Colonic mucosa (tissue), 4 donors: ENCODE data around the gene GGPS1. TPM values are rescaled to one million over a fixed set of nuclear protein-coding genes. Genes with fewer than 3 reads are reported as not detected.

Experiments used
- DNase-seq: peaks from one replicate; pipeline ENCODE4 v3.0.0-alpha.2; 2020
- H3K27ac ChIP-seq: fragments of 200-600 bp; one replicate; pipeline ENCODE4 v1.8.0; 2021
- H3K27me3 ChIP-seq: fragments of 200-600 bp; one replicate; pipeline ENCODE4 v1.8.0; 2021
- H3K36me3 ChIP-seq: fragments of 200-600 bp; one replicate; pipeline ENCODE4 v1.8.0; 2021
- H3K4me1 ChIP-seq: fragments of 200-600 bp; one replicate; pipeline ENCODE4 v1.8.0; 2021; ENCODE audit warnings: mild to moderate bottlenecking
- H3K4me3 ChIP-seq: fragments of 200-600 bp; one replicate; pipeline ENCODE4 v1.8.0; 2021
- H3K9ac ChIP-seq, 2 donors: one replicate each; pipeline ENCODE4 v1.7.0; 2013; ENCODE audit warnings: control low read depth in 2 of 2, low read depth in 2 of 2, low read length in 2 of 2
- H3K9me3 ChIP-seq: fragments of 200-600 bp; one replicate; pipeline ENCODE4 v1.8.0; 2021
- intact Hi-C: fragments of 100-400 bp; cut with DNase I; formaldehyde crosslinking; loops from one replicate; pipeline ENCODE4 v1.14.1; 2022
- total RNA-seq, 2 donors: library from RNA; stranded (reverse); fragmentation: NEBNext Ultra II Directional in 1 of 2; extraction: Animal tissue kit (Norgen Biotek cat#: 25700) in 1 of 2; gene quantifications; one replicate each; pipeline ENCODE4 v1.2.1, GENCODE V29; 2021
- TF ChIP-seq, protein P1 (sequence below): fragments of 200-600 bp; IDR thresholded peaks from one replicate; pipeline ENCODE4 v1.8.0; 2022; ENCODE audit warnings: antibody characterized with exemption, mild to moderate bottlenecking
- donor health status: healthy.
- donor health status: DM: no; HTN: no; CAD: no.
- donor health status: DM: no; HTN: no; CAD: no.

GGPS1 gene
- total RNA-seq, 2 donors from 2014 or later, result 26.2 to 38.9 TPM

DNA sequence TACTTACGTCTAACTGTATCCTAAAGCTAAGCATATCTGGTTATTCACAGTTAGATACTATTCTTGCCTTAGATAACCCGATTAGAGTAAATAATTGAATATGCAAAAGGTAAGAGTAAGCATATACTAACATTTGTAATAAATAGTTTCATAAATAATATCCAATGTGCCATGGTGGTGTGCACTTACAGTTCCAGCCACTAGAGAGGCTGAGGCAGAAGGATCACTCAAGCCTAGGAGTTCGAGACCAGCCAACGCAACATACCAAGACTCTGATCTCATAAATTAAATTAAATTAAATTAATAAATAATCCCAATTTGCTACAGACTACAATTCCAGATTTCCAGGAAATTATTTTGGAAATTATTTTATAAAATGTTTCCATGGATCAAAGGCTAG, 12.6 kb upstream of the GGPS1 start:
- TF ChIP-seq, protein P1, sequence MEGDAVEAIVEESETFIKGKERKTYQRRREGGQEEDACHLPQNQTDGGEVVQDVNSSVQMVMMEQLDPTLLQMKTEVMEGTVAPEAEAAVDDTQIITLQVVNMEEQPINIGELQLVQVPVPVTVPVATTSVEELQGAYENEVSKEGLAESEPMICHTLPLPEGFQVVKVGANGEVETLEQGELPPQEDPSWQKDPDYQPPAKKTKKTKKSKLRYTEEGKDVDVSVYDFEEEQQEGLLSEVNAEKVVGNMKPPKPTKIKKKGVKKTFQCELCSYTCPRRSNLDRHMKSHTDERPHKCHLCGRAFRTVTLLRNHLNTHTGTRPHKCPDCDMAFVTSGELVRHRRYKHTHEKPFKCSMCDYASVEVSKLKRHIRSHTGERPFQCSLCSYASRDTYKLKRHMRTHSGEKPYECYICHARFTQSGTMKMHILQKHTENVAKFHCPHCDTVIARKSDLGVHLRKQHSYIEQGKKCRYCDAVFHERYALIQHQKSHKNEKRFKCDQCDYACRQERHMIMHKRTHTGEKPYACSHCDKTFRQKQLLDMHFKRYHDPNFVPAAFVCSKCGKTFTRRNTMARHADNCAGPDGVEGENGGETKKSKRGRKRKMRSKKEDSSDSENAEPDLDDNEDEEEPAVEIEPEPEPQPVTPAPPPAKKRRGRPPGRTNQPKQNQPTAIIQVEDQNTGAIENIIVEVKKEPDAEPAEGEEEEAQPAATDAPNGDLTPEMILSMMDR, result no peak
- Histone ChIP-seq H3K27ac (no peak overlapping the region), H3K9me3 (no peaks in the 10 kb centered on the region), H3K27me3 (no peaks in the 10 kb centered on the region), H3K9ac (no peak overlapping the region), H3K4me3 (no peak overlapping the region), H3K4me1 (no peaks in the 10 kb centered on the region), H3K36me3 (no peaks in the 10 kb centered on the region)
- intact Hi-C loops, result no loop called here
- DNase-seq, result no peak

- Histone ChIP-seq H3K4me1 (no peaks in the 10 kb centered on the region), H3K36me3 (no peaks in the 10 kb centered on the region), H3K4me3 (no peak overlapping the region), H3K9me3 (no peaks in the 10 kb centered on the region), H3K9ac (no peak overlapping the region), H3K27ac (no peak overlapping the region), H3K27me3 (no peaks in the 10 kb centered on the region)
- no peak for DNase-seq
- TF ChIP-seq, protein P1, result no peak
- intact Hi-C loops, result no loop called here
Measured at GRCh38 chr1:235317168-235317567, 11.2 kb upstream of the GGPS1 start.

GRCh38 chr1:235319255-235319654, 9.1 kb upstream of the GGPS1 start:
- Histone ChIP-seq H3K9me3 (no peaks in the 10 kb centered on the region), H3K27ac (no peak overlapping the region), H3K36me3 (no peaks in the 10 kb centered on the region), H3K4me3 (no peak overlapping the region), H3K4me1 (no peaks in the 10 kb centered on the region), H3K27me3 (no peaks in the 10 kb centered on the region), H3K9ac (no peak overlapping the region)
- no peak for DNase-seq
- TF ChIP-seq, protein P1, result no peak
- intact Hi-C loops, result no loop called here

GRCh38 chr1:235320521-235321179, 7.7 kb upstream of the GGPS1 start:
- Histone ChIP-seq H3K4me3 (no peak overlapping the region), H3K9ac (no peak overlapping the region), H3K4me1 (peaks cover 3% of the 10 kb centered on the region), H3K9me3 (no peaks in the 10 kb centered on the region), H3K27ac (no peak overlapping the region), H3K27me3 (no peaks in the 10 kb centered on the region), H3K36me3 (no peaks in the 10 kb centered on the region)
- TF ChIP-seq, protein P1, result no peak
- intact Hi-C loops, result no loop called here
- DNase-seq, result no peak

- H3K27me3 ChIP-seq, result no peaks in the 10 kb centered on the region
- intact Hi-C loops, result no loop called here
- H3K9ac ChIP-seq, result no peak overlapping the region
- H3K4me3 ChIP-seq, result no peak overlapping the region
- peaks cover 5% of the 10 kb centered on the region for H3K4me1 ChIP-seq
- no peaks in the 10 kb centered on the region for H3K9me3 ChIP-seq
- no peak for DNase-seq
- TF ChIP-seq, protein P1, result no peak
- no peak overlapping the region for H3K27ac ChIP-seq
- no peaks in the 10 kb centered on the region for H3K36me3 ChIP-seq
Measured at GRCh38 chr1:235324296-235324695, 4.1 kb upstream of the GGPS1 start.
